ENCODE data around the gene LAT. TPM values are rescaled to one million over a fixed set of nuclear protein-coding genes. Genes with fewer than 3 reads are reported as not detected.
A peak's percentile ranks its signal among the peaks of the same experiment; 100 is the strongest.
"Not testable (repeated sequence)": the region's sequence is repeated elsewhere in the genome, so short reads cannot be mapped to it uniquely, and the experiment has no call there.

Gene LAT
- total RNA-seq, 2 experiments from 2014 or later: 333 to 341 TPM

- Mint-ChIP-seq H3K4me3 (no peak overlapping the region), H3K4me1 (peaks cover 10% of the 10 kb centered on the region), H3K27ac (no peak overlapping the region), H3K9me3 (no peaks in the 10 kb centered on the region), H3K27me3 (no peaks in the 10 kb centered on the region), H3K36me3 (ENCODE audit: low read depth) (peaks cover 76% of the 10 kb centered on the region)
- ChIA-PET POLR2A (interaction anchor here (1.2 to 1.4 kb wide), 2 partner anchors 9 to 16 kb away, joined by 3 to 6 read pairs; partner anchors contain the start of gene SPNS1), CTCF (interaction anchor here (1.0 kb wide), 1 partner anchor 13 kb away, joined by 5 read pairs; no protein-coding TSS in a partner anchor)
- DNase-seq: no peak
Observed at GRCh38 chr16:28958216-28958615, 26.6 kb upstream of the LAT start.

- ChIA-PET CTCF (interaction anchor here (1.0 kb wide), 1 partner anchor 14 kb away, joined by 5 read pairs; no protein-coding TSS in a partner anchor), POLR2A (interaction anchor here (1.2 to 1.4 kb wide), 2 partner anchors 8 to 15 kb away, joined by 3 to 6 read pairs; partner anchors contain the start of gene SPNS1)
- Mint-ChIP-seq H3K4me1 (peaks cover 6% of the 10 kb centered on the region), H3K36me3 (ENCODE audit: low read depth) (peaks cover 76% of the 10 kb centered on the region), H3K27ac (no peak overlapping the region), H3K9me3 (no peaks in the 10 kb centered on the region), H3K27me3 (no peaks in the 10 kb centered on the region), H3K4me3 (no peak overlapping the region)
- no peak for DNase-seq
Observed at GRCh38 chr16:28958836-28959235, 26.0 kb upstream of the LAT start.

GRCh38 chr16:28964072-28964471 is 20.8 kb upstream of the LAT start:
- H3K36me3 Mint-ChIP-seq (ENCODE audit: low read depth): peaks cover 56% of the 10 kb centered on the region
- no peaks in the 10 kb centered on the region for H3K9me3 Mint-ChIP-seq
- POLR2A ChIA-PET: interaction anchor here (0.9 kb wide), 1 partner anchor 10 kb away, joined by 3 read pairs; no protein-coding TSS in a partner anchor
- no peak for DNase-seq
- H3K27ac Mint-ChIP-seq: no peak overlapping the region
- peaks cover 2% of the 10 kb centered on the region for H3K4me1 Mint-ChIP-seq
- no peaks in the 10 kb centered on the region for H3K27me3 Mint-ChIP-seq
- no peak overlapping the region for H3K4me3 Mint-ChIP-seq
- CTCF ChIA-PET: no interaction called here

- Mint-ChIP-seq H3K9me3 (no peaks in the 10 kb centered on the region), H3K4me1 (peaks cover 2% of the 10 kb centered on the region), H3K27me3 (no peaks in the 10 kb centered on the region), H3K36me3 (ENCODE audit: low read depth) (peaks cover 53% of the 10 kb centered on the region), H3K27ac (no peak overlapping the region), H3K4me3 (no peak overlapping the region)
- POLR2A ChIA-PET: interaction anchor here (0.9 kb wide), 1 partner anchor 9 kb away, joined by 3 read pairs; no protein-coding TSS in a partner anchor
- CTCF ChIA-PET: no interaction called here
- no peak for DNase-seq
Observed at GRCh38 chr16:28964496-28964895, 20.4 kb upstream of the LAT start.

- H3K9me3 Mint-ChIP-seq: no peaks in the 10 kb centered on the region
- H3K4me1 Mint-ChIP-seq: no peaks in the 10 kb centered on the region
- H3K4me3 Mint-ChIP-seq: no peak overlapping the region
- no peak for DNase-seq
- ChIA-PET CTCF (interaction anchor here (0.7 to 1.4 kb wide), 2 partner anchors 10 to 11 kb away, joined by 3 read pairs; no protein-coding TSS in a partner anchor), POLR2A (interaction anchor here (1.3 kb wide), 1 partner anchor 9 kb away, joined by 3 read pairs; no protein-coding TSS in a partner anchor)
- H3K27me3 Mint-ChIP-seq: no peaks in the 10 kb centered on the region
- H3K36me3 Mint-ChIP-seq (ENCODE audit: low read depth): peaks cover 34% of the 10 kb centered on the region
- no peak overlapping the region for H3K27ac Mint-ChIP-seq
Observed at GRCh38 chr16:28967156-28967555, 17.7 kb upstream of the LAT start.

- H3K4me1 Mint-ChIP-seq: peaks cover 11% of the 10 kb centered on the region
- POLR2A ChIA-PET, H3K4me3 Mint-ChIP-seq, CTCF ChIA-PET, H3K27me3 Mint-ChIP-seq, H3K9me3 Mint-ChIP-seq, H3K27ac Mint-ChIP-seq, DNase-seq: not testable (repeated sequence)
- peaks cover 13% of the 10 kb centered on the region for H3K36me3 Mint-ChIP-seq (ENCODE audit: low read depth)
Observed at GRCh38 chr16:28969696-28970095, 15.2 kb upstream of the LAT start.

- ChIA-PET CTCF (interaction anchor here (0.9 to 1.9 kb wide), 7 partner anchors 11 to 152 kb away, joined by 3 to 15 read pairs (median 4); partner anchors contain the start of genes ATXN2L, LAT and NFATC2IP), POLR2A (interaction anchor here (0.6 to 5.5 kb wide), 17 partner anchors 10 to 1391 kb away, joined by 3 to 83 read pairs (median 4); partner anchors contain the start of genes ATXN2L, LAT, NFATC2IP and RABEP2)
- Mint-ChIP-seq H3K36me3 (ENCODE audit: low read depth) (peaks cover 10% of the 10 kb centered on the region), H3K27ac (peak overlapping the region; percentile 78), H3K4me3 (peak overlapping the region; percentile 80), H3K4me1 (peaks cover 40% of the 10 kb centered on the region), H3K9me3 (no peaks in the 10 kb centered on the region), H3K27me3 (no peaks in the 10 kb centered on the region)
- DNase-seq: peak; percentile 40
Observed at GRCh38 chr16:28974007-28974436, 10.8 kb upstream of the LAT start.

GRCh38 chr16:28974437-28975157 is 10.3 kb upstream of the LAT start, which contains the start of gene SPNS1:
Gene SPNS1 (plus strand): TSS chr16:28974778. CDS start chr16:28975152, 374 bp downstream.
- peak within 1 kb of the TSS; percentile 78 for H3K27ac Mint-ChIP-seq
- ChIA-PET POLR2A (interaction anchor here (0.8 to 5.5 kb wide), 13 partner anchors 11 to 174 kb away, joined by 3 to 83 read pairs (median 4); partner anchors contain the start of genes ATXN2L, LAT, NFATC2IP and RABEP2), CTCF (interaction anchor here (1.2 to 1.9 kb wide), 5 partner anchors 11 to 101 kb away, joined by 3 to 15 read pairs (median 7); partner anchors contain the start of genes LAT and NFATC2IP)
- peaks cover 40% of the 10 kb centered on the region for H3K4me1 Mint-ChIP-seq
- peaks cover 10% of the 10 kb centered on the region for H3K36me3 Mint-ChIP-seq (ENCODE audit: low read depth)
- no peaks in the 10 kb centered on the region for H3K27me3 Mint-ChIP-seq
- H3K4me3 Mint-ChIP-seq: peak within 1 kb of the TSS; percentile 80
- H3K9me3 Mint-ChIP-seq: no peaks in the 10 kb centered on the region
- peak; percentile 95 for DNase-seq

- H3K27me3 Mint-ChIP-seq: no peaks in the 10 kb centered on the region
- H3K27ac Mint-ChIP-seq: peak overlapping the region; percentile 78
- DNase-seq: no peak
- H3K9me3 Mint-ChIP-seq: no peaks in the 10 kb centered on the region
- H3K4me3 Mint-ChIP-seq: peak overlapping the region; percentile 80
- ChIA-PET CTCF (interaction anchor here (1.4 kb wide), 1 partner anchor 10 kb away, joined by 4 read pairs; the partner anchor contains the start of gene LAT), POLR2A (interaction anchor here (0.9 to 5.5 kb wide), 5 partner anchors 11 to 152 kb away, joined by 3 to 83 read pairs (median 3); partner anchors contain the start of genes ATXN2L, LAT, RABEP2 and TUFM)
- peaks cover 40% of the 10 kb centered on the region for H3K4me1 Mint-ChIP-seq
- H3K36me3 Mint-ChIP-seq (ENCODE audit: low read depth): peaks cover 10% of the 10 kb centered on the region
Observed at GRCh38 chr16:28975158-28975599, 9.7 kb upstream of the LAT start.

GRCh38 chr16:28977703-28978662 is 6.9 kb upstream of the LAT start:
- POLR2A ChIA-PET: interaction anchor here (5.5 kb wide), 1 partner anchor 8 kb away, joined by 83 read pairs; the partner anchor contains the start of gene LAT
- no peak for DNase-seq
- H3K27ac Mint-ChIP-seq: no peak overlapping the region

GRCh38 chr16:28980330-28980729 is 4.5 kb upstream of the LAT start:
- Mint-ChIP-seq H3K36me3 (ENCODE audit: low read depth) (peaks cover 49% of the 10 kb centered on the region), H3K4me1 (peaks cover 45% of the 10 kb centered on the region)
- not testable (repeated sequence) for H3K9me3 Mint-ChIP-seq, H3K4me3 Mint-ChIP-seq, DNase-seq, H3K27ac Mint-ChIP-seq, H3K27me3 Mint-ChIP-seq
- ChIA-PET POLR2A (interaction anchor here (0.6 to 1.3 kb wide), 2 partner anchors 42 to 158 kb away, joined by 3 to 4 read pairs; partner anchors contain the start of gene ATXN2L), CTCF (interaction anchor here (0.7 kb wide), 1 partner anchor 13 kb away, joined by 3 read pairs; no protein-coding TSS in a partner anchor)

More at GRCh38 chr16:28977703-28978662, 6.9 kb upstream of the LAT start:
- Mint-ChIP-seq H3K9me3 (peaks cover 3% of the 10 kb centered on the region), H3K27me3 (no peaks in the 10 kb centered on the region), H3K4me1 (peaks cover 40% of the 10 kb centered on the region), H3K36me3 (ENCODE audit: low read depth) (peaks cover 32% of the 10 kb centered on the region), H3K4me3 (no peak overlapping the region)
- CTCF ChIA-PET: interaction anchor here (0.8 to 2.1 kb wide), 10 partner anchors 8 to 98 kb away, joined by 3 to 7 read pairs (median 3); no protein-coding TSS in a partner anchor

- Mint-ChIP-seq H3K9me3 (peaks cover 3% of the 10 kb centered on the region), H3K4me3 (no peak overlapping the region), H3K27ac (no peak overlapping the region), H3K27me3 (no peaks in the 10 kb centered on the region), H3K36me3 (ENCODE audit: low read depth) (peaks cover 55% of the 10 kb centered on the region), H3K4me1 (peaks cover 39% of the 10 kb centered on the region)
- CTCF ChIA-PET: interaction anchor here (0.7 kb wide), 1 partner anchor 12 kb away, joined by 3 read pairs; no protein-coding TSS in a partner anchor
- DNase-seq: no peak
- POLR2A ChIA-PET: interaction anchor here (1.3 kb wide), 1 partner anchor 159 kb away, joined by 4 read pairs; the partner anchor contains the start of gene ATXN2L
Observed at GRCh38 chr16:28980929-28981328, 3.9 kb upstream of the LAT start.

All from activated CD4-positive, alpha-beta memory T cell treated with anti-CD3 and anti-CD28 coated beads, Interleukin-2, amount 10 ng/mL, durations not matched to agents 7 days and 5 days (primary cell).